Activated naive CD8-positive, alpha-beta T cell treated with anti-CD3 and anti-CD28 coated beads, Interleukin-2, amount 10 ng/mL, durations not matched to agents 7 days and 5 days (primary cell): Measurements from ENCODE around the gene REP15. TPM values are rescaled to one million over a fixed set of nuclear protein-coding genes. Genes with fewer than 3 reads are reported as not detected.
A peak's percentile ranks its signal among the peaks of the same experiment; 100 is the strongest.

Source experiments
- ATAC-seq: fragments of 150-1000 bp; cut with Tn5 transposase; one replicate; pipeline ENCODE4 v1.10.0; 2021; ENCODE audit warnings: low read depth, moderate library complexity
- POLR2A ChIA-PET: fragments of 350-600 bp; sonication (Branson Sonifier 250); formaldehyde crosslinking; loops from one replicate; lab custom pipeline; 2021; ENCODE audit warnings: antibody characterized with exemption; lab: Charles Lee
- DNase-seq: peaks from one replicate; pipeline ENCODE4 v3.0.0; 2021
- H3K27ac Mint-ChIP-seq: one replicate; pipeline ENCODE4 v1.8.0; 2022; ENCODE audit warnings: mild to moderate bottlenecking, mixed read lengths
- H3K27me3 Mint-ChIP-seq: one replicate; pipeline ENCODE4 v1.8.0; 2022; ENCODE audit warnings: mild to moderate bottlenecking, moderate library complexity, mixed read lengths
- H3K36me3 Mint-ChIP-seq: one replicate; pipeline ENCODE4 v1.8.0; 2021; ENCODE audit warnings: mild to moderate bottlenecking, mixed read lengths
- H3K4me1 Mint-ChIP-seq: one replicate; pipeline ENCODE4 v1.8.0; 2021; ENCODE audit warnings: mixed read lengths
- H3K4me3 Mint-ChIP-seq: one replicate; pipeline ENCODE4 v1.8.0; 2022; ENCODE audit warnings: mild to moderate bottlenecking, moderate library complexity, mixed read lengths
- H3K9me3 Mint-ChIP-seq: one replicate; pipeline ENCODE4 v1.8.0; 2021; ENCODE audit warnings: mixed read lengths
- total RNA-seq, 2 experiments: library from RNA; stranded (reverse); gene quantifications; one replicate each; pipeline ENCODE4 v1.2.3, GENCODE V29; 2021

Gene REP15
- total RNA-seq, 2 experiments from 2014 or later, result 0.28 TPM; not detected in 1

DNA sequence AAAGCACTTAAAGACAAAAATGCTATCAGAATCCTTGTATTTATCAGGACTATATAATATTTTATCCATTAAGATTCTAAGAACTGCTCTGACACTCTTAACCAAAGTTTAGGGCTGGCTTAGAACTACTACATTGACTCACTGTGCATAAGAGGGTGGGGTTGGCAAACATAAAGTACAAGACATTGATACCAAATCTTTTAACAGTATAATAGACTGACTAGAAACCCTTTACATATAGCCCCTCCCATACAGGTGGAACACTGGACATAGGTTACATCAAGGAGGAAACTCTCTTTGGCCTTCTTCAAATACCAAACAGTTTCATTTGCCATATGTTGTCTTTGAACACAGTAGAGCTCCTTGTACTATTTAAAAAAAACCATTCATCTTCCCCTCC lies 15.6 kb upstream of the REP15 start:
- no peaks in the 10 kb centered on the region for H3K27me3 Mint-ChIP-seq
- ATAC-seq (no peak), DNase-seq (no peak)
- no peaks in the 10 kb centered on the region for H3K9me3 Mint-ChIP-seq
- H3K4me1 Mint-ChIP-seq, result no peaks in the 10 kb centered on the region
- POLR2A ChIA-PET, result no interaction called here
- no peak overlapping the region for H3K4me3 Mint-ChIP-seq
- H3K36me3 Mint-ChIP-seq, result peaks cover 13% of the 10 kb centered on the region
- H3K27ac Mint-ChIP-seq, result no peak overlapping the region

GRCh38 chr12:27682534-27682933 lies 13.7 kb upstream of the REP15 start:
- POLR2A ChIA-PET, result no interaction called here
- no peaks in the 10 kb centered on the region for H3K4me1 Mint-ChIP-seq
- H3K27ac Mint-ChIP-seq, result no peak overlapping the region
- H3K9me3 Mint-ChIP-seq, result no peaks in the 10 kb centered on the region
- H3K4me3 Mint-ChIP-seq, result no peak overlapping the region
- H3K27me3 Mint-ChIP-seq, result no peaks in the 10 kb centered on the region
- peaks cover 12% of the 10 kb centered on the region for H3K36me3 Mint-ChIP-seq
- no peak for ATAC-seq
- no peak for DNase-seq

DNA sequence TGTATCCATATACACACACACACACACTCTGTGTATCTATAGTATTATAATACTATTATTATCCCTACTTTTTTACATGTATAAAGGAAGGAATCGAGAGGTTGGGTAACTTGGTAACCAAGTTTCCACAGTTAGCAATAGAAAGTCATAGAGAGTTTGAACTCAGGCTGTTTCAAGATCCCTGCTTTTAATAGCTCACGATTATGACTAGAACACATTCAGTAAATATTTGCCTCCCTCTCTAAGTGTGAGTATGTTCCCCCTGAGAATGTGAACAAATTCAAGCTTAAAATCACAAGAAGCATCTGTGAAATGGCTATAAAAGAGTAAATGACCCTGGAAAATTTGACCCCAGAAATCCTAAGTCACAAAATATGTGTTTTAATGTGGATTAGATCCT lies 11.0 kb upstream of the REP15 start:
- Mint-ChIP-seq H3K27ac (no peak overlapping the region), H3K27me3 (no peaks in the 10 kb centered on the region), H3K9me3 (no peaks in the 10 kb centered on the region), H3K4me3 (no peak overlapping the region), H3K36me3 (peaks cover 7% of the 10 kb centered on the region), H3K4me1 (no peaks in the 10 kb centered on the region)
- ATAC-seq, result no peak
- no peak for DNase-seq
- POLR2A ChIA-PET, result no interaction called here

GRCh38 chr12:27686147-27686546 lies 10.1 kb upstream of the REP15 start:
- POLR2A ChIA-PET, result no interaction called here
- H3K27ac Mint-ChIP-seq, result no peak overlapping the region
- no peaks in the 10 kb centered on the region for H3K27me3 Mint-ChIP-seq
- peaks cover 3% of the 10 kb centered on the region for H3K36me3 Mint-ChIP-seq
- H3K4me1 Mint-ChIP-seq, result no peaks in the 10 kb centered on the region
- no peak overlapping the region for H3K4me3 Mint-ChIP-seq
- no peaks in the 10 kb centered on the region for H3K9me3 Mint-ChIP-seq
- DNase-seq, result no peak
- no peak for ATAC-seq

DNA sequence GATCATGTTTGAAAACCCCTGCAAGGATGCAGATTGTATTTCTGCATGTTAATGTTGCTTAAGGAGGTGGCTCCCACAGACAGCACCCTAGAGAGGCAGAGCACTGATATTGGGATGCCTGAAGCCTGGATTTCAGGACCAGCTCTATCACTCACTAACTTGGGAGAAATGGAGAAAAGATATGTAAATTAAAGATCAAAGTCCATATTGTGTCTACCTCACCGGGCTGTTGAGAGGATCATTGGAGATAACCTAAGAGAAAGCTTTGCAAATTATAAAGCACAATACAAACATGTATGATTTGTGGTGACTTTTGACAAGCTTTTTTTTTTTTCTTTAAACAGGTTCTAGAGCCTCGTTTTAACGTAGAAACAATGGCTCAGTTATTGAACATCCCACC lies 7.6 kb upstream of the REP15 start:
- POLR2A ChIA-PET, result no interaction called here
- Mint-ChIP-seq H3K4me1 (no peaks in the 10 kb centered on the region), H3K4me3 (no peak overlapping the region), H3K27me3 (no peaks in the 10 kb centered on the region), H3K9me3 (no peaks in the 10 kb centered on the region), H3K36me3 (peaks cover 1% of the 10 kb centered on the region), H3K27ac (no peak overlapping the region)
- ATAC-seq (no peak), DNase-seq (no peak)

DNA sequence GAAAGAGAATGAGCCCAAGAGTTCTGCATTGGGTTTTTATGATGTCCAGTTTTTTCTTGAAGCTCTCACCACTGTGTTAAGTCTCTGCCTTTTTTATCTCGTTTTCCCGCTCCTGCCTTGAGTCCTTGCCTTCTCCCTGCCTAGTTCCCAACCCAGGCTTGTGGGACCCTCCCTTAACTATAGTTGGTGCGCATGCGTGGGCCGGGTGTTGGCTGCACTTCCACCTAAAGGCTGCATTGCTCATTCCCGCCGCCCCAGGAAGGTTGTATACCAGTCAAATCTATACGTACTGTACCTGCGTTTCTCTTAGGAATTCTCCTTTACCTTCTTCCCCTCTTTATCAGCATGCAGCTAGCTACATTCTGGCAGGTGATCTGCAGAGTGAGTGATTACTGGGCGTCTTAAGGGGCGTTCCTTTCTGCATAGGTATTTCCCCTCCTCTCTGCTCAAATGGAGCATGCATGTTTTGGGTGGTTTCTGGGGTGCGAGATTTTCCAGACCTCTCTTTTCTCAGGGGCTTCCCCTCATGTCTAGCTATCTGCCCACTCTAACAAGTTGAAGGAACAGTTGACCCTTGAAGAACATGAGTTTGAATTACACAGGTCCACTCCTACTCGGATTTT lies 6.6 kb upstream of the REP15 start:
- DNase-seq (no peak), ATAC-seq (no peak)
- POLR2A ChIA-PET, result no interaction called here
- Mint-ChIP-seq H3K27ac (no peak overlapping the region), H3K9me3 (no peaks in the 10 kb centered on the region), H3K4me3 (no peak overlapping the region), H3K27me3 (no peaks in the 10 kb centered on the region), H3K4me1 (no peaks in the 10 kb centered on the region), H3K36me3 (peaks cover 1% of the 10 kb centered on the region)

GRCh38 chr12:27693403-27693802 lies 2.8 kb upstream of the REP15 start:
- Mint-ChIP-seq H3K27ac (no peak overlapping the region), H3K4me1 (no peaks in the 10 kb centered on the region), H3K9me3 (no peaks in the 10 kb centered on the region), H3K36me3 (peaks cover 1% of the 10 kb centered on the region), H3K27me3 (peaks cover 1% of the 10 kb centered on the region), H3K4me3 (no peak overlapping the region)
- POLR2A ChIA-PET, result no interaction called here
- ATAC-seq (no peak), DNase-seq (no peak)

GRCh38 chr12:27695556-27696292 lies 523 bp upstream of the REP15 start:
- Mint-ChIP-seq H3K9me3 (no peaks in the 10 kb centered on the region), H3K36me3 (peaks cover 1% of the 10 kb centered on the region), H3K27me3 (peaks cover 4% of the 10 kb centered on the region), H3K4me1 (no peaks in the 10 kb centered on the region), H3K27ac (no peak overlapping the region), H3K4me3 (no peak overlapping the region)
- ATAC-seq, result no peak
- no peak for DNase-seq
- POLR2A ChIA-PET, result no interaction called here

DNA sequence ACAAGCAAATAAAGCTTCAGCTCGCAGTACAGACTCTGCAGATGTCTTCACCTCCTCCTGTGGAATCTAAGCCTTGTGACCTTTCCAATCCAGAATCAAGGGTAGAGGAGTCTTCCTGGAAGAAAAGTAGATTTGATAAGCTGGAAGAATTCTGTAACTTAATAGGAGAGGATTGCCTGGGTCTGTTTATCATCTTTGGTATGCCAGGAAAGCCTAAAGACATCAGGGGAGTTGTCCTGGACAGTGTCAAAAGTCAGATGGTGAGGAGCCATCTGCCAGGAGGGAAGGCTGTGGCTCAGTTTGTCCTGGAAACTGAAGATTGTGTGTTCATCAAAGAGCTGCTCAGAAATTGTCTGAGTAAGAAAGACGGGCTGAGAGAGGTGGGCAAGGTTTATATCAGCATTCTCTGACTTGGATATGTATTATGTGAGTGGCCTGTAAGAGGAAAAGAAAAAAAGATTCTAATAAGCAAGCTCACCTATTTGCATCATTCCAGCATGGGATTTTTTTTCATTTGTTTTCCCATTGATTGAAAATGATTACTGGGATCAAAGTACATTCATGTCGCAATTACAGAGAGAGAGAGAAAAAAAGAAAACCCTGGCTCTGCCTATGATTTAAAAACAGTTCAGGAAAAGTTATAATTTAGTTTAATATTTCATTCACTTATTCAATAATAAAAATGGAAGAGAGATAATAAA lies 767 bp downstream of the REP15 start:
- Mint-ChIP-seq H3K27me3 (peaks cover 7% of the 10 kb centered on the region), H3K4me3 (no peak overlapping the region), H3K27ac (no peak overlapping the region), H3K4me1 (no peaks in the 10 kb centered on the region), H3K9me3 (no peaks in the 10 kb centered on the region), H3K36me3 (peaks cover 1% of the 10 kb centered on the region)
- DNase-seq (no peak), ATAC-seq (no peak)
- POLR2A ChIA-PET, result no interaction called here

- Mint-ChIP-seq H3K36me3 (no peaks in the 10 kb centered on the region), H3K9me3 (no peaks in the 10 kb centered on the region), H3K4me3 (no peak overlapping the region), H3K27ac (no peak overlapping the region), H3K27me3 (peaks cover 8% of the 10 kb centered on the region), H3K4me1 (peaks cover 1% of the 10 kb centered on the region)
- POLR2A ChIA-PET, result no interaction called here
- DNase-seq (peak; percentile 34), ATAC-seq (peak; percentile 97)
Measured at GRCh38 chr12:27703720-27704452, 7.6 kb downstream of the REP15 start.

DNA sequence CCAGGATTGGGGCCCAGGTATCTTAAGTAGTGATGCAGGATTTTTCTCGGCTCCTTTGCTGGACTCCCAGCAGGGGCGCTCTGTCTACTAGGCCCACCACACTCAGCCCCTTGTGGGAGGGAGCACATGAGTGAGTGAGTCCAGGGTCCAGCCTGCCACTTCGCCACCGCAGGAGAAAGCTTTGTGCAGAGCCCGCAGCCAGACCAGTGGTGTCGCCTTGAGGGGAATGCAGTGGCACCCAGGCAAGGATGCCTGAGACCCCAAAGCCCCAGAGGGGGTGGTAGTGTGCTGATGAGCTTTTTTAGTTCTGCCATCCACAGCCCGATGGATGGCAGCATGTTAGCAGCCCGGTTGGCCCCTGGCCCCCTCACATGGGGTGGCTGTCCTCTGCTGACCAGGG lies 9.0 kb downstream of the REP15 start:
- no peaks in the 10 kb centered on the region for H3K36me3 Mint-ChIP-seq
- POLR2A ChIA-PET, result no interaction called here
- H3K9me3 Mint-ChIP-seq, result no peaks in the 10 kb centered on the region
- DNase-seq (no peak), ATAC-seq (no peak)
- H3K27me3 Mint-ChIP-seq, result peaks cover 7% of the 10 kb centered on the region
- peaks cover 5% of the 10 kb centered on the region for H3K4me1 Mint-ChIP-seq
- no peak overlapping the region for H3K4me3 Mint-ChIP-seq
- no peak overlapping the region for H3K27ac Mint-ChIP-seq

DNA sequence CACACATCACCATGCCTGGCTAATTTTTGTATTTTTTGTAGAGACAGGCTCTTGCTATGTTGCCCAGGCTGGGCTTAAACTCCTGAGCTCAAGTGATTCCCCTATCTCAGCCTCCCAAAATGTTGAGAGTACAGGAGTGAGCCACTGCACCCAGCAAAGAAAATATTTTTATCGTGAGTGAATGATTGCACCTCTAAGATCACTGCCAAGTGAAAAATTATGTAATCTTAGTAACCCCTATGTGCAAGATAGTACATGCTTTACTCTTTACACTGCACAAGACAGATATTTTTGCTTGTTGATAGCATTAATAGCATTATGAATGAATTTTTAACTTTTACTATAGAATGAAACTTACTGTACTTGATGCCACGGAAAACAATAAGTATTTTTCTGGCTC lies 11.0 kb downstream of the REP15 start:
- Mint-ChIP-seq H3K4me3 (no peak overlapping the region), H3K9me3 (no peaks in the 10 kb centered on the region), H3K4me1 (peaks cover 16% of the 10 kb centered on the region), H3K36me3 (peaks cover 4% of the 10 kb centered on the region), H3K27ac (no peak overlapping the region), H3K27me3 (peaks cover 3% of the 10 kb centered on the region)
- no peak for ATAC-seq
- POLR2A ChIA-PET, result no interaction called here
- DNase-seq, result no peak

- Mint-ChIP-seq H3K36me3 (peaks cover 9% of the 10 kb centered on the region), H3K9me3 (no peaks in the 10 kb centered on the region), H3K4me1 (peaks cover 21% of the 10 kb centered on the region), H3K27me3 (peaks cover 3% of the 10 kb centered on the region), H3K4me3 (peak overlapping the region; percentile 96), H3K27ac (peak overlapping the region; percentile 96)
- DNase-seq (no peak), ATAC-seq (no peak)
- POLR2A ChIA-PET, result interaction anchor here (0.6 to 1.9 kb wide), 5 partner anchors 71 to 705 kb away, joined by 3 to 8 read pairs (median 3); partner anchors contain the start of genes KLHL42, MANSC4 and TM7SF3
Measured at GRCh38 chr12:27709212-27709931, 13.1 kb downstream of the REP15 start.
